IPS DF 4.7 (cell line): Measurements from ENCODE around the gene HIVEP3.

Source experiments
- DNase-seq: peaks from one replicate; pipeline ENCODE4 v3.0.0-alpha.2; 2013; ENCODE audit warnings: low spot score; ENCODE audit errors: extremely low read depth

The HIVEP3 gene

GRCh38 chr1:41849211-41849759 lies 69.4 kb downstream of the HIVEP3 start:
- DNase-seq, result no peak

GRCh38 chr1:41848216-41848952 lies 70.3 kb downstream of the HIVEP3 start:
- DNase-seq, result no peak

GRCh38 chr1:41847733-41848132 lies 71.0 kb downstream of the HIVEP3 start:
- DNase-seq, result no peak

- no peak for DNase-seq
Measured at GRCh38 chr1:41846625-41847405, 71.9 kb downstream of the HIVEP3 start.

- DNase-seq, result no peak
Measured at GRCh38 chr1:41844781-41845272, 73.9 kb downstream of the HIVEP3 start.

- DNase-seq, result no peak
Measured at GRCh38 chr1:41844255-41844654, 74.5 kb downstream of the HIVEP3 start.

- no peak for DNase-seq
Measured at GRCh38 chr1:41842993-41843755, 75.5 kb downstream of the HIVEP3 start.

GRCh38 chr1:41842326-41842725 lies 76.4 kb downstream of the HIVEP3 start:
- DNase-seq, result no peak

- no peak for DNase-seq
Measured at GRCh38 chr1:41840592-41841246, 78.0 kb downstream of the HIVEP3 start.

GRCh38 chr1:41838266-41838665 lies 80.5 kb downstream of the HIVEP3 start:
- DNase-seq, result no peak

GRCh38 chr1:41837691-41838090 lies 81.0 kb downstream of the HIVEP3 start:
- DNase-seq, result no peak

- no peak for DNase-seq
Measured at GRCh38 chr1:41835485-41835884, 83.2 kb downstream of the HIVEP3 start.

GRCh38 chr1:41833519-41834000 lies 85.2 kb downstream of the HIVEP3 start:
- no peak for DNase-seq

GRCh38 chr1:41830726-41831125 lies 88.0 kb downstream of the HIVEP3 start:
- no peak for DNase-seq

- no peak for DNase-seq
Measured at GRCh38 chr1:41827991-41828570, 90.6 kb downstream of the HIVEP3 start.

GRCh38 chr1:41823471-41823870 lies 95.3 kb downstream of the HIVEP3 start:
- peak; percentile 82 for DNase-seq

- no peak for DNase-seq
Measured at GRCh38 chr1:41822866-41823265, 95.9 kb downstream of the HIVEP3 start.

- DNase-seq, result no peak
Measured at GRCh38 chr1:41819843-41820242, 98.9 kb downstream of the HIVEP3 start.

GRCh38 chr1:41819069-41819468 lies 99.7 kb downstream of the HIVEP3 start:
- no peak for DNase-seq

- no peak for DNase-seq
Measured at GRCh38 chr1:41816061-41816460, 102.7 kb downstream of the HIVEP3 start.
